Stimulated activated CD8-positive, alpha-beta memory T cell treated with anti-CD3 and anti-CD28 coated beads, Interleukin-15, amount 100 ng/mL, for 24 hours (primary cell): Measurements from ENCODE around the gene TSPEAR.

ENCODE experiments used
- DNase-seq: peaks from one replicate; pipeline ENCODE4 v3.0.0-alpha.2; 2020; ENCODE audit warnings: low read depth

TSPEAR gene

GRCh38 chr21:44711327-44712202, at the start of gene TSPEAR:
Gene TSPEAR (minus strand): TSS chr21:44711572. CDS start chr21:44711514, 58 bp downstream.
- DNase-seq = no peak

DNA sequence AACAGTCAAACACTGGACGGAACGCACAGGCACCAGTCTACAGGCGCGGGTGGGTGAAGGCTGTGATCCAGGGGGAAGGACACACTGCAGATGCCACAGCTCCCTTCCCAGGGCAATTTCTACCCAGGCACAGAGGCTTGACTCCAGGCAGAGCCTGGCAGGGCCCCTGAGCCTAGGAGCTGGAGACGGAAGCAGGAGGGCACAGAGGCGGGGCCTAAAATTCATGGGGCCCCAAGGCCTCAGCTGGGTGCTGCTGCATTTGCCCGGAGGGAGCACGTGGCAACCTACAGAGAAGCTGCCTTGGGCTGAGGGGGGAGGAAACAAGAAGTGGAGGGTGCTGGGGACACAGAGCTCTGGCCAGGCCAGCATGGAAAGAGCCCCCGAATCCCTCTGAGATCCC, 49.0 kb upstream of the TSPEAR start:
- no peak for DNase-seq

DNA sequence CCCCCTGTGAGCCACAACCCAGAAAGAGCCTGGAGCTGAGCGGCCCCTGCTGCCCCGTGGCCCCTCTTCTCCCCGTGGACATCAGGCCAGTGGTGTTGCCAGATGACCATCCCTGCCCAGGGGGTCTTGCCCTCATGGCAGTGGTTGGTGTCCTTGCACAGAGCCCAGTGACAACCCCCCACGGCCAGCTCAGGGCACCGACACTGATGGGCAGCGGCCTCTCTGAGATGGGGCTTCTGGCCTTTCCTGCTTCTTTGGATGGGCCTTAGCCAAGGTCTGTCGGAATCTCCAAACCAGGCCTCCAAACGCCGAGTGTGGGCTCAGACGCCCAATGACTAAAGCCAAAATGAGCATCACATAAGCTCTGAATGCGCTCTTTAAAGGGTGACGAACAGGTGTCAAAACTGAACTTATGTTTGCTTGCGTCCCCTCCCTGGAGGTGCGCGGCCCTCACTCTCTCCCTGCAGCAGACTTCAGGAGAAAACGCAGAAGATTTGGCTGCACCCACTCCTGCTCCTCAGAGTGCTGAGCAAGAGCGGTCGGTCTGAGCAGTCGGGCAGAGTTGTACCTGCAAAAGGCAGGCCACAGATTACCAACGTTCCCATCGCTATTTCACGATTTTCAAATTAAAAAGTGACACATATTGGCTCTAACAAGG, 48.4 kb upstream of the TSPEAR start:
- no peak for DNase-seq

- DNase-seq = no peak
These were observed 47.6 kb upstream of the TSPEAR start for GRCh38 chr21:44758781-44759627.

DNA sequence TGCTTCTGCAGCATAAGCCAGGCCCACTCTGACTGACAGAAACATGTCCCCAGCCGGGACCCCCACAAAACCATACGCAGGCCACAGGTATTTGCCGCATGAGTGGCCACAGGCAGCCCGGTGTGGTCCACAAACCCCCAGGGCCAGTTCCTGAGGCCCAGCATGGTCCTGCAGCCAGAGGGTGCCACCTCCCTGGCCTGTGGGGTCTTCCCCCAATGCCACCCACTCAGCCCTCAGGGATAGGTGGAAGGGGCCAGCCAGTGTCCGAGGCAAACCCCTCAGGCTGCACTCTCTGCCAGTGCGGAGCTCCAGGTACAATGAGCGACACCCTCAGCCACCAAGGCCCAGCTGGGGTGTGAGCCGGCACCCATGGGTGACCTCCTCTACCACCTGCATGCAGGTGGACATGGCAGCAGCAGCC, 46.8 kb upstream of the TSPEAR start:
- no peak for DNase-seq

- DNase-seq = no peak
These were observed 46.4 kb upstream of the TSPEAR start for GRCh38 chr21:44757731-44758130.

DNA sequence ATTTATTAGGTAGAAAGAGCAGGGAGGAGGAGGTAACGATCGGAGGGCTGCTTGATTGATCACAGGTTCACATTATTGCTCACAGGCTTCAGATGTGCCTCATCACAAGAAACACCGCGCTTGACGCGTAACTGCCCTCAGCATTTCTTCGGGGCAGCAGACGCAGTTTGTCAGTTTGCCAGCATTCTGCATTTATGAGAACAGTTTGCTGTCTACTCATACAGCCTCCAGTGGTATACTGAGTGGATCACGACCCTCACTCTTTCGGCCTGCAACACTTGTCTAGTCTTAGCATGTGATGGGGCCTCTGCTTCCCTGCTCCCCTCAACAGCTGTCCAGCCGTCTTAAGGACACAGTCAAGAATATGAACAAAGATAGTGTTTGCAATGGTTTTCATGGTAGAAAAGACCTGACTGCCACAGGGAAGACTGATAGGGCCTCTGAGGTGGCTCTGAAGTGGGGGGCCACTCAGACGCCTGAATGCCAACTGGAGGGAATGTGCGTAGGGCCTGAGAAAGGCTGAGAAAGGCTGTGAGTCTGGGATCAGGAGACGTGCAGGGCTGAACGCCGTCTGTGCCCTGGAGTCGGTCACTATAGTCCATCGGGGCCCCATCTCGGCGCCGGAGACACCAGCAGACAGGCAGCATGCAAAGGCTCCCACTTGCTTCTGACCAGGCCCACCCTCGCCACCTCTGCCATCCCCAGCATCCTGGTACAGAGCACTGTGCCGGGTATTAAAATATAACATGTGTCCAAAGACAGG, 45.2 kb upstream of the TSPEAR start:
- DNase-seq = no peak

DNA sequence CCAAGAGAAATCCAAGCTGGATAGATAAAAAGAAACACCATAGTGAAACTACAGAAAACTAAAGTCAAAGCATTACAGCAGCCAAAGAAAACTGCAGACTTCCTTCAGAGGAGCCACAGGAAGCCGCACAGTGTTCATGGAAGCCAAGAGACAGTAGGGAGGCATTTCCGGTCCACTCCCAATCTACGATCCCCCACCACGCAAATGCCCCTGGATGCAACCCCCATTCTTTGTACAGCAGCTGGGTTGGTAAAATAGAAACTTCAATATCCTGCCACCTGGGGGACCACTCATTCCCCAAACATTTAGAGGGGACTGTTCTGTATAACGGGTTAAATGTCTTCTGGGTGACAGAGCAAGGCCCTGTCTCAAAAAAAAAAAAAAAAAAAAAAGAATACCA, 43.9 kb upstream of the TSPEAR start:
- DNase-seq = no peak

DNA sequence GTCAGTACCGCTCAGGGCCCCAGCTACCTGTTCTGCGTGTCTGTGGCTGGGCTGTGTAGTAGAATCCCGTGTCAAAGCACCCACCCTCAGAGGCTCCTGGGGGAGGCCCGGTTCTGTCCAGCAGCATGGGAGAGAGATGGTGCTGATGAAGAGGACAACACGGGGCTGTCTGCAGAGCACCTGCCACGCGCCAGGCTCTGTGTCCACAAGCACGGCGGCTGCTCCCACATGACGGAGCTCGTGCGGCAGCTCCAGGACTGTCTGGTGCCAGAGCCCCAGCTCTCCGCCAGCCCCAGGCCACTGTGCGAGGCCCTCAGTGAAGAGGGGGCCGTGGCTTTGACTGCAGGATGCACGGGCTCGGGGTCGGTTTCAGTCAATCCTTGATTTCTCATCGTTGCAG, 42.0 kb upstream of the TSPEAR start:
- no peak for DNase-seq

DNA sequence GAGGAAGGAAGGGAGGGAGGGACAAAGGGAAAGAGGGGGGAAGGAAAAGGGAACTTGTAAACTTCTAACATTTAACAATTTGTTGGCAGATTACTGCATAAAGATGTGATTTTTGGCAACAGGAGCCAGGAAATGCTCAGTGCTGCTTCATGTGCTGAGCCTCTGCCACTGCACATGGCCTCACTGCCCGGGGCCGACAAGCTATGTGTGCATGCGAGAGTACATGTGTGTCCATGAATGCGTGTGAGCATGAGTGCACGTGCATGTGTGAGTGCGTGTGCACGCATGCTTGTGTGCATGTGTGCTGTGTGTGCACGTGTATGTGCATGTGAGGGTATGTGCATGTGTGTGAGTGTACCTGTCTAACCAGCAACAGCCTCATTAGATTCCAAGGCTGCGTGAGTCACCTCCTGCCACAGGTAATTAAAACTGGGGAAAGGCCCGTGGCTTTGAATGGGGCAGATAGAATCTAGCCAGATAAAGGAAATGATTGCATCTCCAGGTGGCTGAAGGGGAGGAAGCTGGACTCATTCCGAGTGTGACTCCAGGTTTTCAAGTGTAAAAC, 41.4 kb upstream of the TSPEAR start:
- DNase-seq = no peak

GRCh38 chr21:44751799-44752636, 40.6 kb upstream of the TSPEAR start:
- DNase-seq = no peak

GRCh38 chr21:44751186-44751798, 39.9 kb upstream of the TSPEAR start:
- DNase-seq = no peak

- DNase-seq = no peak
These were observed 39.3 kb upstream of the TSPEAR start for GRCh38 chr21:44750675-44751025.

GRCh38 chr21:44749759-44750674, 38.6 kb upstream of the TSPEAR start:
- no peak for DNase-seq

- DNase-seq = no peak
These were observed 37.9 kb upstream of the TSPEAR start for GRCh38 chr21:44749116-44749758.

- DNase-seq = no peak
These were observed 37.2 kb upstream of the TSPEAR start for GRCh38 chr21:44748621-44749020.

- DNase-seq = no peak
These were observed 31.2 kb upstream of the TSPEAR start for GRCh38 chr21:44742418-44743153.

GRCh38 chr21:44741921-44742320, 30.5 kb upstream of the TSPEAR start:
- no peak for DNase-seq
